ENCODE measurements around the gene TDP1. TPM values are rescaled to one million over a fixed set of nuclear protein-coding genes. Genes with fewer than 3 reads are reported as not detected.

The TDP1 gene
- total RNA-seq = 10 to 100 TPM; 12.6 to 13.2 TPM
- long read RNA-seq, transcript TDP1-203 (16 exons, 2,068 nt) = major isoform, 7 of 17 reads
- long read RNA-seq, partial matches to known transcripts = 2 of 17 reads
- long read RNA-seq, other reads (novel, unspliced or antisense) = 8 of 17 reads

GRCh38 chr14:89955745-89956660 is at the start of gene TDP1:
TDP1 (plus strand) TSS chr14:89955927; CDS start chr14:89963115, 7,188 bp downstream.
- peak; percentile 97 to 98 for DNase-seq
- peak; percentile 83 for ATAC-seq
- intact Hi-C loops (cut with DNase I, micrococcal nuclease) = no loop called here

- intact Hi-C loops (cut with DNase I, micrococcal nuclease) = no loop called here
- ATAC-seq = no peak
- no peak for DNase-seq
These were observed 49.7 kb upstream of the TDP1 start for GRCh38 chr14:89906000-89906399.

- no peak for ATAC-seq
- intact Hi-C loops (cut with DNase I, micrococcal nuclease) = no loop called here
- no peak for DNase-seq
These were observed 48.1 kb upstream of the TDP1 start for GRCh38 chr14:89907655-89908054.

- ATAC-seq (no peak), DNase-seq (no peak)
- intact Hi-C loops (cut with DNase I, micrococcal nuclease) = no loop called here
These were observed 46.8 kb upstream of the TDP1 start for GRCh38 chr14:89908712-89909450.

- no peak for DNase-seq
- no peak for ATAC-seq
- intact Hi-C loops (cut with DNase I, micrococcal nuclease) = no loop called here
These were observed 46.1 kb upstream of the TDP1 start for GRCh38 chr14:89909586-89909985.

- intact Hi-C loops (cut with DNase I, micrococcal nuclease) = loop anchor here (5.0 to 10.0 kb wide), 3 partner anchors 496 to 883 kb away; partner anchors contain the start of gene FOXN3 (in 1 of the 2)
- DNase-seq (peak in 1 of 2 donors; percentile 12), ATAC-seq (peak; percentile 90)
These were observed 45.1 kb upstream of the TDP1 start for GRCh38 chr14:89910691-89911009.

GRCh38 chr14:89911010-89911919 is 44.5 kb upstream of the TDP1 start:
- DNase-seq (peak; percentile 28 to 40), ATAC-seq (peak; percentile 67)
- intact Hi-C loops (cut with DNase I, micrococcal nuclease) = loop anchor here (5.0 to 10.0 kb wide), 3 partner anchors 496 to 884 kb away; partner anchors contain the start of gene FOXN3 (in 1 of the 2)

GRCh38 chr14:89912221-89912620 is 43.5 kb upstream of the TDP1 start:
- ATAC-seq = no peak
- DNase-seq = no peak

GRCh38 chr14:89912667-89913211 is 43.0 kb upstream of the TDP1 start:
- ATAC-seq (no peak), DNase-seq (no peak)
- intact Hi-C loops (cut with DNase I, micrococcal nuclease) = loop anchor here (5.0 to 10.0 kb wide), 3 partner anchors 498 to 885 kb away; partner anchors contain the start of gene FOXN3 (in 1 of the 2)

More at GRCh38 chr14:89912221-89912620, 43.5 kb upstream of the TDP1 start:
- intact Hi-C loops (cut with DNase I, micrococcal nuclease) = loop anchor here (5.0 to 10.0 kb wide), 3 partner anchors 497 to 885 kb away; partner anchors contain the start of gene FOXN3 (in 1 of the 2)

- peak in 1 of 2 donors; percentile 55 for DNase-seq
- intact Hi-C loops (cut with DNase I, micrococcal nuclease) = loop anchor here (5.0 to 10.0 kb wide), 3 partner anchors 500 to 880 kb away; partner anchors contain the start of gene FOXN3 (in 1 of the 2)
- ATAC-seq = no peak
These were observed 40.4 kb upstream of the TDP1 start for GRCh38 chr14:89915114-89915878.

GRCh38 chr14:89918721-89919120 is 37.0 kb upstream of the TDP1 start:
- DNase-seq (no peak), ATAC-seq (no peak)
- intact Hi-C loops (cut with DNase I, micrococcal nuclease) = loop anchor here (5.0 to 10.0 kb wide), 3 partner anchors 504 to 884 kb away; partner anchors contain the start of gene FOXN3 (in 1 of the 2)

GRCh38 chr14:89920056-89920455 is 35.7 kb upstream of the TDP1 start:
- no peak for ATAC-seq
- intact Hi-C loops (cut with DNase I, micrococcal nuclease) = no loop called here

GRCh38 chr14:89921346-89921745 is 34.4 kb upstream of the TDP1 start:
- intact Hi-C loops (cut with DNase I, micrococcal nuclease) = no loop called here
- ATAC-seq = no peak

More at GRCh38 chr14:89920056-89920455, 35.7 kb upstream of the TDP1 start:
- DNase-seq = no peak

GRCh38 chr14:89922031-89922907 is 33.5 kb upstream of the TDP1 start:
- intact Hi-C loops (cut with DNase I, micrococcal nuclease) = no loop called here
- DNase-seq (no peak), ATAC-seq (no peak)

More at GRCh38 chr14:89921346-89921745, 34.4 kb upstream of the TDP1 start:
- DNase-seq = no peak

GRCh38 chr14:89924268-89924667 is 31.5 kb upstream of the TDP1 start:
- ATAC-seq (no peak), DNase-seq (no peak)
- intact Hi-C loops (cut with DNase I, micrococcal nuclease) = no loop called here

- intact Hi-C loops (cut with DNase I, micrococcal nuclease) = no loop called here
- no peak for ATAC-seq
- no peak for DNase-seq
These were observed 29.0 kb upstream of the TDP1 start for GRCh38 chr14:89926694-89927093.

All from left colon (tissue), 2 donors.